ENCODE results near the gene RANBP1. TPM values are rescaled to one million over a fixed set of nuclear protein-coding genes. Genes with fewer than 3 reads are reported as not detected.

RANBP1 gene
- total and polyA plus RNA-seq, 9 of the 15 experiments (the other 6 are each of a cell fraction or from before 2014, with no cell fraction given) = 162 to 2,891 (median 1,289) TPM

DNA sequence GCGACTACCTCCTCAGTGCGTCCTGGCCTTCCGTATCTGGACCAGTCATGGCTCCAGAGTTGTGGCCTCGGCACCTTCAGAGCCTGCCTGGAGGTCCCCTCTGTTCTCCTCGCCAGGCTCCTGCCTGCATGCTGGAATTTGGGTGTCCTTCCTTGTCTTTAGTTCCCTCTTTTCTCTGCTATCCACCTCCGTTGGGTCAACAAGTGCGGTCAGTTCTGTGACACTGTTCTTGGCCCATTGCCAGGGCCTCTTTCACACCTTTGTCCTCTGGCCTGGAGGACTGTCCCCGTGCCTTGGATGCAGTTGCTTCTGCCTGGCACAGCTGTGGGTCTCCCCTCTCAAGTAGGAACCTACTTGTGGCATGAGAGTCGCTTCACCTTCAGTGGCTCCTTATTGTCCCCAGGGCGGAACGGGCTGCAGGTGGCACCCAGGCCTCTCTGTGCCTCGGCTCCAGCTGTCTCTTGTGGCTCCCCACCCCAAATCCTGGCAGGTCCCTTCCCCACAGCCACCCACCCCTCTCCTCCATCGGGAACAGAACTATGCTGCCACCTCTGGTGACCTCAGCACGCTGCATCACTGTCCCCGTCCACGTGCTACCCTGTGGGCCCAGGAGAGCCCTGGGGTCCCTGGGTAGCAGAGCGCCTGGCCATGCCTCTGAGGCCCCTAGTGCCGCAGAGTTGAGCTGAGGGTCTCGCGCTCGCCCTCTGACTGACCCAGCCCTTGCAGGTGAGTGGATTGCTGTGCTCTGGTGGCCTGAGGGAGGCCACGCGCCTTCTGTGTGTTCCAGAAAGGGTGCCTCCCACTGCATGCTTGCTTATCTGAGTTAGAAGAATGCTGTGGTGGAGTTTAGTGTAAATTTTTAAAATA is 31.1 kb upstream of the RANBP1 start (continued):
- TF ChIP-seq, protein P1, sequence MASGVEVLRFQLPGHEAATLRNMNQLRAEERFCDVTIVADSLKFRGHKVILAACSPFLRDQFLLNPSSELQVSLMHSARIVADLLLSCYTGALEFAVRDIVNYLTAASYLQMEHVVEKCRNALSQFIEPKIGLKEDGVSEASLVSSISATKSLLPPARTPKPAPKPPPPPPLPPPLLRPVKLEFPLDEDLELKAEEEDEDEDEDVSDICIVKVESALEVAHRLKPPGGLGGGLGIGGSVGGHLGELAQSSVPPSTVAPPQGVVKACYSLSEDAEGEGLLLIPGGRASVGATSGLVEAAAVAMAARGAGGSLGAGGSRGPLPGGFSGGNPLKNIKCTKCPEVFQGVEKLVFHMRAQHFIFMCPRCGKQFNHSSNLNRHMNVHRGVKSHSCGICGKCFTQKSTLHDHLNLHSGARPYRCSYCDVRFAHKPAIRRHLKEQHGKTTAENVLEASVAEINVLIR (CRISPR knock-in tag; IDR thresholded peaks at IDR 0.05) = no peak
- TF ChIP-seq HES1 (IDR thresholded peaks at IDR 0.05; ENCODE audit: low read depth) = no peak
- no peak for TF ChIP-seq ESRRB (CRISPR knock-in tag; IDR thresholded peaks at IDR 0.05; ENCODE audit: borderline replicate concordance)
- peak; percentile 88; the same call in 1 of the 2 replicates for TF ChIP-seq MXI1 (IDR thresholded peaks at IDR 0.05; ENCODE audit: low read depth, low read length)
- TF ChIP-seq ELK3 (CRISPR knock-in tag; IDR thresholded peaks at IDR 0.05) = no peak
- no peak for TF ChIP-seq GABPB1 (CRISPR knock-in tag; IDR thresholded peaks at IDR 0.05)
- TF ChIP-seq EHMT2 (IDR thresholded peaks at IDR 0.05) = no peak
- TF ChIP-seq CBX8 (IDR thresholded peaks at IDR 0.05; ENCODE audit: borderline replicate concordance, extremely low read depth, low read depth, low read length, poor library complexity, severe bottlenecking) = no peak
- no peak for TF ChIP-seq RHOXF2B (CRISPR knock-in tag; conservative IDR thresholded peaks at IDR 0.05)
- no peak for TF ChIP-seq BCLAF1 (IDR thresholded peaks at IDR 0.05; ENCODE audit: borderline replicate concordance in 1 of 2, control insufficient read depth in 1 of 2, low read depth in 2 of 2, low read length in 1 of 2)
- TF ChIP-seq ZFP91 (CRISPR knock-in tag; IDR thresholded peaks at IDR 0.05) = no peak
- peak; percentile 63; the same call in 1 of the 2 replicates for TF ChIP-seq HCFC1 (IDR thresholded peaks at IDR 0.05; ENCODE audit: low read depth, low read length)
- TF ChIP-seq BMI1 (IDR thresholded peaks at IDR 0.05; ENCODE audit: low read length) = 0 out of 2 replicates have a peak, but pooled peaks have one; percentile 34
- TF ChIP-seq ZNF184 (CRISPR knock-in tag; IDR thresholded peaks at IDR 0.05) = no peak
- no peak for TF ChIP-seq RBM22 (IDR thresholded peaks at IDR 0.05; ENCODE audit: low read depth, low read length, poor library complexity, severe bottlenecking)
- TF ChIP-seq COPS2 (conservative IDR thresholded peaks at IDR 0.05) = no peak
- TF ChIP-seq ZNF263 (CRISPR knock-in tag; IDR thresholded peaks at IDR 0.05; ENCODE audit: borderline replicate concordance) = no peak
- no peak for TF ChIP-seq PHTF2 (CRISPR knock-in tag; IDR thresholded peaks at IDR 0.05)
- peak; percentile 60; the same call in 1 of the 2 replicates for TF ChIP-seq TEAD2 (tag; IDR thresholded peaks at IDR 0.05)
- TF ChIP-seq ZC3H8 (IDR thresholded peaks at IDR 0.05) = no peak

All from K562 (cell line).